ENCODE data around the gene ESRRG. TPM values are rescaled to one million over a fixed set of nuclear protein-coding genes. Genes with fewer than 3 reads are reported as not detected.

ESRRG gene
- total RNA-seq, result not detected

DNA sequence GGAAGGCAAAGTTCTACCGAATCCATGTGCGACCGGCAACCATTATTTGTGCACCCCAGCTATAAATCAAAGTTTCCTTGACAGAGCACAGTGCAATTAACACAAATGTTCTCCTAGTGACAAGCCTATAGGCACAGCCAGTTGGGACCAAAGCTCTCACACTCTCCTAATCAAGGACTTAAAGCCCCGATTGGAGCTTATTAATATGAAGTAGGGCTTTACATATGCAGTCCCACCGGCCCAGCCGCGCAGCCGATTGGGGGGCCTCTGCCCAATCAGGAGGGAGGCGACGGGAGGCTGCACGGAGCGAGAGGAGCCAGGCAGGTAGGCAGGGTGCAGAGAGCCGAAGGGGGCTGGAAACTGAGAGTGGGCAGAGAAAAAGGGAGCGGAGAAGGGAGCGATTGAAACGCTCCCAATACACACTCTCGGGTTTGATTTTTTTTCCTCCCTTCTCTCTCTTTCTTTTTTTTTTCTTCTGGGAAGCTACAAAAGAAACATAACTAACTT lies at the start of gene ESRRG:
ESRRG (minus strand) TSS at position 156 of the 507 bp plus-strand sequence; CDS start at position 26, 130 bp downstream.
- DNase-seq (ENCODE audit: low read depth in 2 of 3, low spot score in 2 of 3), result no peak

- no peak for DNase-seq (ENCODE audit: low read depth in 2 of 3, low spot score in 2 of 3)
These were observed 48.7 kb upstream of the ESRRG start for GRCh38 chr1:216771922-216772321.

DNA sequence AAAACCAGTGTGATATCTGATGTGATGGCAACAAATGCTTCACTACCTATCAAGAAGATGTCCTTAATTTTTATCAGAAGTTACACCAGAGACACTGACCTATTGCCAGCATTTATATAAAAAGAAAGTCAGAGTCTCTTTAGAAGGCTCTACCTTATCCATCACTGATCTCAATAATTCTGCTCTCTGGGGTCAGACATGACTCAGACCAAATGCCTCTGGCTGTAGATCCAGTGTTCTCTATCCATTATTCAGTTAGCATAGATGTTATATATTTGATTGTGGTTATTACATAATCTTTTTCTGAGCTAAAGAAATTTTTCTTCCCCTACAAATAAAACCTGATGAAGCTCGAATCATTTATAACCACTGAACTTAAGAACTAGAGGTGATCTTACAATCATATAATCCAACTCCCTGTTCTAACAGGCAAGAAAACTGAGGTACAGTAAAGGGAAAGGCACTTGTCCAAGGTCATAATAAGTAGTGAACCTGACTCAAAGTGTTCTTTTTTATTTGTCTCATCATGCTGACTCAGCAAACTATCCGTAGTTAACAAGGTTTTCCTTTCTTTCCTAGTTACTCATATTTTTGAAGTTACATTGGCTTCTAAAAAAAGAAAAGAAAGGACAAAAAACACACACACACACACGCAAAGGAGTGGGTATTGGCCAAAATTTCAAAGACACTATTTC lies 43.6 kb upstream of the ESRRG start:
- no peak for DNase-seq (ENCODE audit: low read depth in 2 of 3, low spot score in 2 of 3)

DNA sequence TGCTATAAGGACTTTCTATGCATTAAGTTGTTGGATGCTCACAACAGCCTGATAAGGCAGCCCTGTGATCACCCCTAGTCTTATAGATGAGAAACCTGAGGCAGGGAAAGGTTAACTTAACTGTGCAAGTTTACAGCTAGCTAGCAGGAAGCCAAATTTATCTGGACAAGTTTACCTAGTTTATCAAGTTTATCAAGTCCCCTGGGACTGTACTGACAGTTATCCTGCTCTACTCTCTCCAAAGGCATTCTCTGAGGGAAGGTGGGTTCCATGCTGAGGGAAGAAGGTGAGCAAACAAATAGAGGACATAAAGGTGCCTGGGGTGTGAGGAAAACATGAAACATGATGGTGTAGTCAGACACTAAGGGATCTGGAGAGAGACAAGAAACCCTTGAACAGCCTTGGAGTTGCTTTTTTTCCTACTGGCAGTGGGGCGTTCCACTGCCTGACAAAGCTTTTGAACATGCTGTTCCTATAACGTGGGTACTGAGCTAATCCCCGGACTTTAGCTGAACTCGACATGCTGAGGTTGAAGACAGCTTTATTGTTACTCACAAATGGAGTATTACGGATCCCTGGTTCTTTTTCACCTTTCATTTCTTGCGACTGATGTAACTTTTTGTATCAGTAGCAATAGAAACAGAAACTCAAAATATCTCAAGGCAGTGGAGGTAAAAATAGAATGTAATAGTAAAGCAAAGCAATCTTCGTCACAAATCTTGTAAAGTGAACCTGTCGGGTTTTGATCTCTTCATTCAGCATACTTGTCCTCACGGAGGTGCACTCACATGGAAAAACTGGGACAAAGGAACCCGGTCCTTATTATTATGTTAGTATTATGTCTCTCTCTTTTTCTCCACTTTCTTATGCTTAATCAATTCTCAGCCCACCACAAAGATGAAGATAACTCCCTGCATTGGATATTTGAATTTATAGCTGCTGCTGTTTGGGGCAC lies 42.4 kb upstream of the ESRRG start:
- no peak for DNase-seq (ENCODE audit: low read depth in 2 of 3, low spot score in 2 of 3)

DNA sequence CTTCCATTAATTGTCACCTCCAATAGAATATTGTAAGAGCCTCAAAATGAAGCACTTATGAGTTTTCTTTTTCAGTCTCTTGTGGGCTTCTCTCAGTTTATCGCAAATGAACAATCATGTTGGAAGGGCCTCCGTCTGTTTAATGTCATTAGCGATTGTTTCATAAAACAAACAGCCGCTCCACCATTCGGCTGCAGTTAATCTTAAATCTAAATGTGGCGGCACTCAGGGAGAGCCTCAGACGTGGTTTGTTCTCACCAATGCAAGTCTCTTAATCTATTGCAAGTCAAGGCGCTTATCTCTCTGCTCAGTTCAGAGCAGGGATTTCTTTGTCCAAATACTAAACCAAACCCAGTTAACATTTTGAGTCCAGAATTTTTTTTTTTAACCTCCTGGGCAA lies 34.9 kb upstream of the ESRRG start:
- DNase-seq (ENCODE audit: low read depth in 2 of 3, low spot score in 2 of 3), result no peak

- no peak for DNase-seq (ENCODE audit: low read depth in 2 of 3, low spot score in 2 of 3)
These were observed 33.9 kb upstream of the ESRRG start for GRCh38 chr1:216757110-216757509.

DNA sequence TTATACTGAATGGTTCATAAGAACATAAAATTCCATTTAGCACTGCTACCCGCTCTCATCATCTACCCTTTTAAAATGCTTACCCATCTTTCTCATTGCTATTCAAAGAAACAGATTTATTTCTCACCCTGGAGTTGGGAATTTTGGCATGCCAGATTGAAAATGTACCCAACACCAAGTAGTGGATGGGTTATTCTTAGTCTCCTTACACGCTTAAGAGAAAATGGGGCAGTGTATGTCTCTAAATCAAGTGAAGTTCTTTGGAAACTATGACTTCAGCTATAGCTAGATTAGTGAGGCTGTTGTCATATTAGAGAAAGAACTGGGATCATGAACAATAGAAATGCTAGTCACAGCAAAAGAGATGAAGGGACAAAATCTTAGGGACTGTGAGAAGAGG lies 27.7 kb upstream of the ESRRG start:
- DNase-seq (ENCODE audit: low read depth in 2 of 3, low spot score in 2 of 3), result no peak

DNA sequence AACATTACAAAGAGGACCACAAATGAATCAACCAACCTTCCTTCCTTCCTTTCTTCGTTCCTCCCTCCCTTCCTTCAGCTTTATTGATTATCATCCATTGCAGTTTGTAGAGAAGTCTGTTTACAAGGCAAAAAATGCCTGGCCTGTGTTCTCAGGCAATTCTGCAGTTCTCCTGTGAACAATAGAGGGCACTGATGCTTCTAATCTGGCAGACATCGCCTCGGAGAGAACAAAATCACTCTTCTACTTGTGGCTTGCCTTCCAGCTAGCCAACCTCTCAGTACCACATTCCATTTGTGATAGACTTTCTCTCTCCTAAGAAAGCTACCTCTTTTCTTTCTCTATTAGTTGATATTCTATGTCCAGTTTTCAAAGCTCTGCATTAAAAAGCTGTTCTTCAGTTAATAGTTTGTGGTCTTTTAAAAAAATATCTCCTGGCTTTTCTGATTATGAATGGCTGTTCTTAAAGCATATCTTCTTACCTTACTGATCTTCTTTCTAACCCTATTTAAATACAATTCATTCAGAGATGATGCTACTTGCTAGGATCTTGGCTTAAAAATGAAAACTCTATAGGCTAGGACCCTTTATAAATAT lies 26.9 kb upstream of the ESRRG start:
- peak in 1 of 3 donors; percentile 10 for DNase-seq (ENCODE audit: low read depth in 2 of 3, low spot score in 2 of 3)

DNA sequence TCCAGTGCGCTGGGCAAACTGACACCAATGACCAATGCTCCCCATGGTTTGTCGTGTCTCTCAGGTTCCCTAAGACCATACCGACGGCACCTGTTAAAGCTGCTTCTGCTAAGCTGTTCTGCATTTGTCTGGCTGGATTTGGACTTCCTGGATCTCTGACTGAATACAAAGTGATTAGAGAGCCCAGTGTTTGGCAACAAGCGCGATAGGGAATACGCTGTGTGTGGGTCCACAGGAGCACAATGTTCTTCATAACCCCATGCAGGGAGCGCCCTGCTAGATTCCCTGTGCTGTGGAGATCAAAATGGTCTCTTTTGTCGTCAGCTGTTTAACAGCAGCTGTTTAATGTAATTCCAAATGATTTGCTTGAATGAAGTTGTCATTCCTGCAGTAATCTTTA lies 26.0 kb upstream of the ESRRG start:
- no peak for DNase-seq (ENCODE audit: low read depth in 2 of 3, low spot score in 2 of 3)

- DNase-seq (ENCODE audit: low read depth in 2 of 3, low spot score in 2 of 3), result no peak
These were observed 19.4 kb upstream of the ESRRG start for GRCh38 chr1:216742625-216743024.

DNA sequence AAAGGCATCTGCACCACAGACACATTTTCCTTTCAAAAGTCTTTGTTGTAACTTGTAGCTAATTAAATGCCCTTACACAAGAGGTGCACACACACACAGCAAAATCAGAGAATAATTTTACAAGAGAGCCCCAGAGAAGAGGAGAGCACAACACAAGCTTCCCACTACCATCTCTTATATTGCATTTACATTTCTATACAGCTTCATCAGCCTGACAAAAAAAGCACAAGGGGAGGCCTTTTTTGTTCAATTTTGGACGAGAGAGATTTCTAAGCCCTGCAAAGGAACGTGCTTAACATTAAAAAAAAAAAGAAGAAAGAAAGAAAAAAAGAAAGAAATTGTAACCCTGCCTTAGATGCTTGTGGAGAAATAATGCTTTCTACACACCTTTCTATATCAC lies 17.1 kb upstream of the ESRRG start:
- no peak for DNase-seq (ENCODE audit: low read depth in 2 of 3, low spot score in 2 of 3)

- no peak for DNase-seq (ENCODE audit: low read depth in 2 of 3, low spot score in 2 of 3)
These were observed 16.6 kb upstream of the ESRRG start for GRCh38 chr1:216739793-216740192.

DNA sequence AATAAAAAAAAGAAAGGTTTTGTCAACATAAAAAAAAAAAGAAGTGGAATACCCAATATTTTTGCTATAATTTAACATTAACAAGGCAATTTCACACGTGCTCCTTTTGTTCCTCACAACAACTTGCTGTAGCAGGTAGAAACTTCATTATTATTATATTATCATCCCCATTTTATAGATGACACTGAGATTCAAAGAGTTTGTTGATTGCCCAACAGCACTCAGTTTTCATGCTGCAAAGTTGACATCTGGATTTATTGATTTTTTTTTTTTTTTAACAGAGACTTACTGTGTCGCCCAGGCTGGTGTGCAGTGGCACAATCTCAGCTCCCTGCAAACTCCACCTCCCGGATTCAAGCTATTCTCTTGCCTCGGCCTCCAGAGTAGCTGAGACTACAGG lies 8.9 kb upstream of the ESRRG start:
- DNase-seq (ENCODE audit: low read depth in 2 of 3, low spot score in 2 of 3), result no peak

GRCh38 chr1:216731562-216731961 lies 8.3 kb upstream of the ESRRG start:
- no peak for DNase-seq (ENCODE audit: low read depth in 2 of 3, low spot score in 2 of 3)

DNA sequence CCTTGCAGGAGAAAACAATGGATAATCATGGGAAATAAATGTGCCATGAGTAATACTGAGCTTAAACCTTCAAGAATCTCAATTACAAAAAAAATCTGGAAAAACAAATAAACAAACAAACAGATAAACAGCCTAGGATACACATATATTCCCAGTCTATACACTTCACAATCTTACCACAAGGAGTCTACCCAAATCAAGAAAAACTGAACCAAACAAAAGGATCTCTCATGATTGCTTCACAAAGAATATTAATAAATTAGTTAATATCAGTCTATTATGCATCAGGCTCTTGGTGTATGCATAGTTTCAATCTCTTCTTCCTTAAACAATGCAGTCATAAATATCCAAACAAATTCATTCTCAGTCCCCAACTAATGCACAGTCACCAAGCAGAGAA lies 3.2 kb upstream of the ESRRG start:
- no peak for DNase-seq (ENCODE audit: low read depth in 2 of 3, low spot score in 2 of 3)

DNA sequence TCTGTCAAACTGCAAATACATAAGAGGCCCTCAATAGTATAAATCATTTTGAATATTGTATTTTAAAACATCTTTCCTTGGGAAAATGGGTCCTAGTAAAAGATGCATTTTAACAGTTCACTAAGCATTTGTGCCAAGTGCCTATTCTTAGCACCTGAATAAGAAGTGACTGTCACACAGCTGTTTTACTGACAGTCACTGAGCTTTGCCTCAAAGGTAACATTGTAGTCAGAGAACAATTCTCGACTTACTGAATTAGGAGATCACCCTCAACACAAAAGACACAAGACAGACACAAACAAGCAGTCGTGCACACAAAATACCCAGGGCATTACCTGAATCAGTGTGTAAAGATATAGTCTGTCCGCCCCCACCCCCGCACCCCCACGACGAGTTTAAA lies 408 bp downstream of the ESRRG start:
- no peak for DNase-seq (ENCODE audit: low read depth in 2 of 3, low spot score in 2 of 3)

GRCh38 chr1:216721863-216722262 lies 1.4 kb downstream of the ESRRG start:
- DNase-seq (ENCODE audit: low read depth in 2 of 3, low spot score in 2 of 3), result no peak

- DNase-seq (ENCODE audit: low read depth in 2 of 3, low spot score in 2 of 3), result no peak
These were observed 2.2 kb downstream of the ESRRG start for GRCh38 chr1:216721062-216721461.

- DNase-seq (ENCODE audit: low read depth in 2 of 3, low spot score in 2 of 3), result no peak
These were observed 11.5 kb downstream of the ESRRG start for GRCh38 chr1:216711712-216712111.

- DNase-seq (ENCODE audit: low read depth in 2 of 3, low spot score in 2 of 3), result no peak
These were observed 12.5 kb downstream of the ESRRG start for GRCh38 chr1:216710598-216711333.

- DNase-seq (ENCODE audit: low read depth in 2 of 3, low spot score in 2 of 3), result no peak
These were observed 13.2 kb downstream of the ESRRG start for GRCh38 chr1:216710055-216710454.

All from hematopoietic multipotent progenitor cell (in vitro differentiated cells).